HEK293T (cell line): ENCODE data around the gene FAM118B.

Experiments
- CTCF ChIA-PET: fragments of 350-600 bp; formaldehyde crosslinking; extraction: SDS; loops from one replicate; lab custom pipeline; 2021; ENCODE audit warnings: antibody characterized with exemption, inconsistent platforms; lab: Yijun Ruan, JAX
- POLR2A ChIA-PET: fragments of 350-600 bp; formaldehyde crosslinking; extraction: SDS; loops from one replicate; lab custom pipeline; 2020; ENCODE audit warnings: antibody characterized with exemption, inconsistent platforms; lab: Yijun Ruan, JAX
- DNase-seq: peaks from one replicate; pipeline ENCODE4 v3.0.0; 2012; ENCODE audit warnings: mixed read lengths; ENCODE audit errors: extremely low spot score
- ARNT ChIP-seq: fragments of 450-650 bp; IDR thresholded peaks from 2 replicates; pipeline ENCODE4 v1.6.1; 2017; ENCODE audit warnings: mild to moderate bottlenecking
- BHLHE40 ChIP-seq: fragments of 450-650 bp; IDR thresholded peaks from 2 replicates; pipeline ENCODE4 v1.6.1; 2016; ENCODE audit warnings: mild to moderate bottlenecking, moderate library complexity, borderline replicate concordance
- CTBP1 ChIP-seq: fragments of 450-650 bp; IDR thresholded peaks from 2 replicates; pipeline ENCODE4 v1.6.1; 2016; ENCODE audit warnings: borderline replicate concordance
- ELF4 ChIP-seq: fragments of 450-650 bp; IDR thresholded peaks from 2 replicates; pipeline ENCODE4 v1.6.1; 2017; ENCODE audit warnings: antibody characterized with exemption
- FOXA1 ChIP-seq: fragments of 450-650 bp; IDR thresholded peaks from 2 replicates; pipeline ENCODE4 v1.6.1; 2016; ENCODE audit warnings: mild to moderate bottlenecking
- FOXK2 ChIP-seq: fragments of 450-650 bp; IDR thresholded peaks from 2 replicates; pipeline ENCODE4 v1.6.1; 2016; ENCODE audit warnings: mild to moderate bottlenecking
- FOXM1 ChIP-seq: fragments of 450-650 bp; IDR thresholded peaks from 2 replicates; pipeline ENCODE4 v1.6.1; 2017; ENCODE audit warnings: mild to moderate bottlenecking, borderline replicate concordance
- HDGF ChIP-seq: fragments of 450-650 bp; IDR thresholded peaks from 2 replicates; pipeline ENCODE4 v1.6.1; 2017; ENCODE audit warnings: antibody characterized with exemption, borderline replicate concordance
- L3MBTL2 ChIP-seq: fragments of 450-650 bp; conservative IDR thresholded peaks from 2 replicates; pipeline ENCODE4 v1.6.1; 2016; ENCODE audit warnings: mild to moderate bottlenecking
- LEF1 ChIP-seq: fragments of 450-650 bp; IDR thresholded peaks from 2 replicates; pipeline ENCODE4 v1.6.1; 2017; ENCODE audit warnings: mild to moderate bottlenecking, borderline replicate concordance
- NFRKB ChIP-seq: fragments of 450-650 bp; IDR thresholded peaks from 2 replicates; pipeline ENCODE4 v1.6.1; 2016; ENCODE audit warnings: mild to moderate bottlenecking, moderate library complexity
- PKNOX1 ChIP-seq: fragments of 450-650 bp; IDR thresholded peaks from 2 replicates; pipeline ENCODE4 v1.6.1; 2016
- SP1 ChIP-seq: fragments of 450-650 bp; IDR thresholded peaks from 2 replicates; pipeline ENCODE4 v1.6.1; 2017
- SUZ12 ChIP-seq: fragments of 450-650 bp; IDR thresholded peaks from 2 replicates; pipeline ENCODE4 v1.6.1; 2016; ENCODE audit warnings: mild to moderate bottlenecking
- TARDBP ChIP-seq: fragments of 450-650 bp; IDR thresholded peaks from 2 replicates; pipeline ENCODE4 v1.6.1; 2016
- ZNF384 ChIP-seq: fragments of 450-650 bp; IDR thresholded peaks from 2 replicates; pipeline ENCODE4 v1.6.1; 2016

Gene FAM118B

DNA sequence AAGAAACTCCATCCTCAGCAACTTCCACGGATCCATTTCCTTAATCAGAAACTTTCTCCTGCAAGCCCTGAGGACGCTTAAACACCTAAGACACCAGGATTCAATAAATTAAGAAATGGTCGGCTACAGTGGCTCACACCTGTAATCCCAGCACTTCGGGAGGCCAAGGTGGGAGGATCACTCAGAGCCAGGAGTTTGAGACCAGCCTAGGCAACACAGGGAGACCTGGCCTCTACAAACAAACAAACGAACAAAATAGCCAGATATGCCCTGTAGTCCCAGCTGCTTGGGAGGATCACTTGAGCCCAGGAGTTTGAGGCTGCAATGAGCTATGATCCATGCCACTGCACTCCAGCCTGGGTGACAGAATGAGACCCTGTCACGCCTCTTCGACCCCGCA, 46.8 kb upstream of the FAM118B start:
- CTCF ChIA-PET: no interaction called here
- no peak for DNase-seq
- TF ChIP-seq FOXK2 (no peak), SUZ12 (no peak), L3MBTL2 (no peak), PKNOX1 (no peak)
- POLR2A ChIA-PET: no interaction called here

- ChIA-PET POLR2A (no interaction called here), CTCF (no interaction called here)
- no peak for DNase-seq
- TF ChIP-seq TARDBP (no peak), SUZ12 (no peak), SP1 (no peak), FOXK2 (no peak), NFRKB (no peak), ELF4 (no peak), HDGF (no peak), ARNT (no peak), CTBP1 (no peak)
Measured at GRCh38 chr11:126165311-126165720, 46.3 kb upstream of the FAM118B start.

- POLR2A ChIA-PET: no interaction called here
Measured at GRCh38 chr11:126165757-126166156, 45.8 kb upstream of the FAM118B start.

DNA sequence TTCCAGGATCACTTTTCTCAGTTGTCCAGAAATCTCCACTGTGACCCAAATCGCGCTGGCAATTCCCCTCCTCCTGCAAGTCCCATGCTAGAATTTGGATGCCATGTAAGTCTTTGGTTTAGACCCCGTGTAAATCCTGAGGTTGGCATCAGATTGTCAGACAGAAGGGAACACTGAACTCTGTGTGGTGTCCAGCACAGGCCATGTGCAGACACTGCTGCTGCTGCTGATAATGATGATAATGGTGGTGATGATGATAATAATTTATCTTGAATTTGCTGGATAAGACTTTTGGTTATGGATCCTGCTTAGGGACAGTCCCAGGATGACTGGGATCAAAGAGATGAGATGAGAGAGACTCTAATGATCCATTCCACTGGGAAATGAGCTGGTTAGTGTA, 45.2 kb upstream of the FAM118B start:
- ChIA-PET CTCF (no interaction called here), POLR2A (no interaction called here)
- no peak for TF ChIP-seq FOXA1
- TF ChIP-seq L3MBTL2: no peak
- no peak for TF ChIP-seq LEF1
- no peak for TF ChIP-seq PKNOX1
- no peak for TF ChIP-seq SP1
- no peak for TF ChIP-seq ARNT
- TF ChIP-seq ZNF384: no peak
- no peak for TF ChIP-seq BHLHE40
- TF ChIP-seq HDGF: no peak
- no peak for TF ChIP-seq CTBP1
- no peak for TF ChIP-seq ELF4
- no peak for TF ChIP-seq NFRKB
- TF ChIP-seq TARDBP: no peak
- TF ChIP-seq FOXM1: no peak
- TF ChIP-seq SUZ12: no peak
- no peak for TF ChIP-seq FOXK2
- DNase-seq: no peak

More at GRCh38 chr11:126165757-126166156, 45.8 kb upstream of the FAM118B start:
- TF ChIP-seq SP1: no peak
- TF ChIP-seq NFRKB: no peak
- no peak for TF ChIP-seq FOXM1
- TF ChIP-seq ELF4: no peak
- no peak for TF ChIP-seq FOXK2
- no peak for TF ChIP-seq BHLHE40
- no peak for TF ChIP-seq SUZ12
- no peak for TF ChIP-seq PKNOX1
- no peak for TF ChIP-seq TARDBP
- DNase-seq: no peak
- CTCF ChIA-PET: no interaction called here

GRCh38 chr11:126167488-126167887, 44.1 kb upstream of the FAM118B start:
- no peak for DNase-seq
- ChIA-PET POLR2A (no interaction called here), CTCF (interaction anchor here (1.2 kb wide), 1 partner anchor 14 kb away, joined by 3 read pairs; no protein-coding TSS in a partner anchor)
- TF ChIP-seq TARDBP (no peak), BHLHE40 (no peak), CTBP1 (no peak), NFRKB (no peak), FOXA1 (no peak), SUZ12 (no peak), FOXM1 (no peak), PKNOX1 (no peak), ARNT (no peak), ELF4 (no peak), ZNF384 (no peak), L3MBTL2 (no peak), LEF1 (no peak), FOXK2 (no peak), HDGF (no peak), SP1 (no peak)

- ChIA-PET CTCF (no interaction called here), POLR2A (no interaction called here)
- DNase-seq: no peak
- TF ChIP-seq LEF1: no peak
Measured at GRCh38 chr11:126169291-126169690, 42.3 kb upstream of the FAM118B start.

GRCh38 chr11:126172596-126173038, 39.0 kb upstream of the FAM118B start:
- ChIA-PET CTCF (no interaction called here), POLR2A (no interaction called here)
- no peak for DNase-seq
- TF ChIP-seq BHLHE40: no peak
- no peak for TF ChIP-seq SP1
- TF ChIP-seq SUZ12: no peak
- TF ChIP-seq ARNT: no peak
- TF ChIP-seq PKNOX1: no peak
- no peak for TF ChIP-seq ZNF384
- TF ChIP-seq FOXK2: no peak
- TF ChIP-seq TARDBP: no peak
- no peak for TF ChIP-seq CTBP1
- no peak for TF ChIP-seq HDGF
- TF ChIP-seq FOXA1: no peak
- no peak for TF ChIP-seq L3MBTL2
- TF ChIP-seq ELF4: no peak
- no peak for TF ChIP-seq FOXM1
